Epithelial cell of esophagus (primary cell): ENCODE measurements around the gene CAMKV.
"Not testable (repeated sequence)": the region's sequence is repeated elsewhere in the genome, so short reads cannot be mapped to it uniquely, and the experiment has no call there.

Experiments
- DNase-seq: peaks from one replicate; pipeline ENCODE4 v3.0.0; 2010; ENCODE audit warnings: low read depth
- H3K4me3 ChIP-seq: 2 replicates; pipeline ENCODE4 v1.5.1; 2011; ENCODE audit warnings: mild to moderate bottlenecking, low read length, control low read depth
- CTCF ChIP-seq: IDR thresholded peaks from 2 replicates; pipeline ENCODE4 v1.5.1; 2011; ENCODE audit warnings: low read depth, mild to moderate bottlenecking, low read length, control low read depth, inconsistent platforms; ENCODE audit not compliant: insufficient read depth; ENCODE audit errors: missing control alignments

CAMKV gene

GRCh38 chr3:49831341-49831740 lies 38.4 kb downstream of the CAMKV start:
- DNase-seq = no peak
- no peak overlapping the region for H3K4me3 ChIP-seq
- TF ChIP-seq CTCF = no peak

DNA sequence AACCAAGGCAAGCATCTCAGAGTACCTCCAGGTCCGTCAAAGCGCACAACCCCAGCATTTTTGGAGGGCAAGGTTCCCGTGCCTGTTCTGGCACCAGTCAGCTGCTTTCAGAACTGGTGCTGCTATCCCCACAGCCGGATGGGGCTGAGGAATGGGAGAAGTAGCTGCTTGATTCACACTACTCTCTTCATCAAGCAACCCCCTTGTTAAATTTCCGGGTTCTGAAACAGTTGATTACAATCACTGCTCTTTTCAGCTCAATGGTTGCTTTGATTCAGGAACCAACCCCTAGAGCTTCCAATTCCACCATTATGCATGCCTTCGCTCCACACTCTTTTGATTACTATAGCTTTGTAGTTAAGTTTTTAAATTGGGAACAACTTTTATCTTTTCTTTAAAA lies 43.7 kb downstream of the CAMKV start:
- H3K4me3 ChIP-seq = no peak overlapping the region
- no peak for DNase-seq
- no peak for TF ChIP-seq CTCF

GRCh38 chr3:49823131-49823530 lies 46.6 kb downstream of the CAMKV start:
- not testable (repeated sequence) for H3K4me3 ChIP-seq, DNase-seq

DNA sequence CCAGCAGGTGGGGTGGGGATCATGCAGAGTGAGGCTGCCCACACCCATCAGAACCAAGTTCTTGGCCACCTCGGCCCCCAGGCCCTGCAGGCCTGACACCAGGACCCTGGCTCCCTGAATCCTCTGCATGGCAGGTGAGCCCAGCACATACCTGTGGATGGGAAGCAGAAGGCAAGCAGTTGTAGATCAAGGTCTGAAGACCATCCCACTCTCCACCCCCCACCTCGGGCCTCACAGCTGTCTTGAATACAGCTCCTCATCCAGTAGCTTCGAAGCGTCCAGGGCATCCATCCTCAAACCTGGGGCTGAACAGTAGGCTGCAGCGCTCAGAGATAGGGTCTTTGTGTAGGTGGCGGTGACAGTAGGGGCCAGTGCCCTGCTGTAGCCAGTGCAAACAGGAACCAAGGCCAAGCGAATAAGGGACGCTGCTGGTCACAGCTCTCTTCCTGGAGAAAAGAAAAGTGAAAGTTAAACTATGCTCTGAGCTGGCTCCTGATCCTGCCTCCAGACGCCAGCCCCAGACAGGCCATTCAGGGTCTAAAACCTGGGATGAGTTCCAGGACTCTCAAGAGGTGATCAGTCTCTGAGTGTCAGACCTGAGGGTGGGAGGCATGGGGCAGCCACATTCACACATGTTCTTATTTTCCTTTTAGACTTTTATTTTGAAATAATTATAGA lies 56.1 kb downstream of the CAMKV start, which contains the start of gene UBA7:
Gene UBA7 (minus strand): TSS at position 457 of the 678 bp plus-strand sequence. CDS start 166 bp downstream, at position 291.
- peak; percentile 28 for DNase-seq
- no peak for TF ChIP-seq CTCF
- peak within 1 kb of the TSS; percentile 15 for H3K4me3 ChIP-seq

DNA sequence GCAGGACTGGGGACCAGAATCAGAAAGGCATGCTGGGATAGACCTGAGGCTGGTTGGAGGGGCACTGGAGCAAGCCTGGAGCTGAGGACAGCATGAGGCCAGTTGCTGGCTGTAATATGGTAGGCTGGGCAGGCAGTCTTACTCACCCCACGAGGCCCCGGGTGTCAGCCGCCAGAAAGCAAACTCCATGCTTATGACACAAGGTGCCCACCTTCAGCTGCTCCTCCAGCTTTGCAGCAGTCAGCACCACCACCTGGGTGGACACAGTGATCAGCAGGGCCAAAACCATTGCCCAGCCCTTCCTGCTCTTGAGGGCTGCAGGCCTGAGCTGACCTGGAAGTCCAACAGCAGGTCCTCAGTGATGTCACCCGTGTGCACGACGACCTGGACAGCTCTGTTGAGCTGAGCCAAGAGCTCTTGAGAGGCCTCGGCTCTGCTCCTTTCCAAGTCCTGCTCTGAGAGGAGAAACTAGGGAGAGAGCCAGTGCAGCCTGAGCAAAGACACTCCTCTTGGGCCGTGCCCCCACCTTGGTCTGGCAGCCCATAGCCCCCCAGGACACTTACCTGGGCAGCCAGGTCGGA lies 56.7 kb downstream of the CAMKV start:
- H3K4me3 ChIP-seq = no peak overlapping the region
- no peak for DNase-seq

More for the DNA sequence above, 56.7 kb downstream of the CAMKV start:
- no peak for TF ChIP-seq CTCF
